ENCODE results near the gene SPAG9.
"Not testable (repeated sequence)": the region's sequence is repeated elsewhere in the genome, so short reads cannot be mapped to it uniquely, and the experiment has no call there.

The SPAG9 gene

GRCh38 chr17:51088287-51088686, 32.4 kb downstream of the SPAG9 start:
- no peak for DNase-seq (ENCODE audit: low spot score)

- no peak for DNase-seq (ENCODE audit: low spot score)
Observed at GRCh38 chr17:51087072-51087757, 33.5 kb downstream of the SPAG9 start.

DNA sequence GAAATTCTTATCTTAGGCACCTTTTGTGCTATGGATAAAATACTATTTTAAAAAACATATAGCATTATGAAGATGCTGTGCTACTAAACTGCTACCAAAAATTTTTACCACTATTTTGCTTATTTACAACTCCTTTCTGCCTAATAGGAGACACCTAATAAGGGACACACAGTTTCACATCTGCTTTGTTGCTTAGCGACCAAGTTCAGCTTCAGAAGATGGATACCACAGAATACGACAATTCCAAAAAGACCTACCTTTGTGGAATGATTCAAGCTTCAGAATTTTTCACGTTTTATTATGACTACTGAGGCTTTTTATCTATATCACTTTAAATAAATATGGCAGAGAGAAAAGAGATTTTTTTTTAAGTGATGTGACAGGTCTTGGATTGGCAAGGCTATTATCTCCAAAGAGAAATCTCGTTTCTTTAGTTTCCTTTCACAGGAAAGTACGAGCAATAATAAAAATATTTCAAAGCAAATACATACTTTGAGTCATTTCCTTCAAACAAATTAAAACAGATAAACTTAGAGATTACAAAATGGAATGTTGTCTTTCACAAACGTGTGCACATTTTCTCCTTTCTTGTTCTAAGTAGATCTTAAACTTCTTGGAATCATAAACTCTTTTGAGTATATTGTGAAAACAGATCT, 35.4 kb downstream of the SPAG9 start:
- no peak for DNase-seq (ENCODE audit: low spot score)

GRCh38 chr17:51083981-51084380, 36.7 kb downstream of the SPAG9 start:
- no peak for DNase-seq (ENCODE audit: low spot score)

- DNase-seq (ENCODE audit: low spot score), result not testable (repeated sequence)
Observed at GRCh38 chr17:51083364-51083763, 37.3 kb downstream of the SPAG9 start.

DNA sequence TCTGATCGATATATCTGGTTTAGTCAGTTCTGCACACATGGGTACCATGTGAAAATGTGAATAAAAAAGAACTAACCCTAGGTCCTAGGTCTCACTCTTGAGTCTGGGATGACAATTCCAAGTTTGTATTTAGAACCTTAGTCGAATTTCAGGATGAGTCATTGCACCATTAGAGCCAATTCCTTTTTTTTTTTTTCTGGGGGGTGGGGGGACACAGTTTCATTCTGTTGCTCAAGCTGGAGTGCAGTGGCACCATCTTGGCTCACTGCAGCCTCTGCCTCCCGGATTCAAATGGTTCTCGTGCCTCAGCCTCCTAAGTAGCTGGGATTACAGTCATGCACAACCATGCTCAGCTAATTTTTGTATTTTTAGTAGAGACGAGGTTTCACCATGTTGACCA, 41.6 kb downstream of the SPAG9 start:
- no peak for DNase-seq (ENCODE audit: low spot score)

DNA sequence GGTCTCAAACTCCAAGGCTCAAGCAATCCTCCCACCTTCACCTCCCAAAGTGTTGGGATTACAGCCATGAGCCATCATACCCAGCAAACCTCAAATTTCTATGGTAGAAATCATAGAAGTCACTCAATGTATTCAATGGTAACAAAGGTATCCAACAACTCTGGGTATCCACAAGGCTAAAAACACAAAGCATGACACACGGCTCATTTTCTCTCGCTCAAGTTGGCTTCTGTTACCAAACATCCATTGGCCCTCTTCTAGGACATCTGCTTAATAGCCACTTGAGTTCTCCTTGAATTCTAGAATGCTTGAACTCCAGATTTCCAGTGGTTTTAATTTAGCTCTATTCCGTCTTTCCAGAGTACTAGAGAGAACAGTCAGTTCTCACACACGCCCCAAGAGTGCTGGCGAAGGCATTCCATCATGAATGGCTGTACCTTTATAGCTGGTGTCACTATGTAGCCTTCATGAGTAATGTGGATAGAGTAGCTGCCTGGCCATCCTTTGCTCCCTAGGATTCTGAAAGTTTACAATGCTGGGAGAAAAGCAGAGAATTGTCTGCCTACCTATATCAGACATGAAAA, 42.6 kb downstream of the SPAG9 start:
- no peak for DNase-seq (ENCODE audit: low spot score)

DNA sequence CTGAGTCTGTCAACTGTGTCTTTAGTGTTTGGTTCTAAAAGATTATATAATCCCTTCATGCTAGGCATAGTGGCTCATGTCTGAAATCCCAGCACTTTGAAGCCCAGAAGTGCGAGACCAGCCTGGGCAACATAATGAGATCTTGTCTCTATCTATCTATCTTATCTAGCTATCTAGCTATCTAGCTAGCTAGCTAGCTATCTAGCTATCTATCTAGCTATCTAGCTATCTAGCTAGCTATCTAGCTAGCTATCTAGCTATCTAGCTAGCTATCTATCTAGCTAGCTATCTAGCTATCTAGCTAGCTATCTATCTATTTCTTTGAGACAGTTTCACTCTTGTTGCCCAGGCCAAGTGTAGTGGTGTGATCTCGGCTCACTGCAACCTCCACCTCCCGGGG, 43.8 kb downstream of the SPAG9 start:
- no peak for DNase-seq (ENCODE audit: low spot score)

DNA sequence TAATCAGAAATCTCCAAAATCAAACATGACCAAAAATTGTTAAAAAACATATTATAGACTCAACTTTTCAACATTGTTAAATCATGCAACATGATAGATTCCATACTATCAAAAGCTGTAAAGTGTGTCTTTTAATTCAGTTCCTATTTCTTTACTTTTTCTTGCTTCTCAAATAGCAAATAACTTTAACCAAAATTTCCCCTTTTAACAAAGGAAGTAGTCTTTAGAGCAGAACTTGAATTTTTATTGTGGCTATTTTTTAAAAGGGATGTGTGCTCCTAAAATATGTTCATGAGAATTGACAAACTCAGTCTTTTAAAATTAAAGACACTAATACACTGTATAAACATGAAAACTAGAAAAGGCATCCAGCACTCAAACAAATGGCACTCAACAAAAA, 49.1 kb downstream of the SPAG9 start:
- DNase-seq (ENCODE audit: low spot score), result no peak

DNA sequence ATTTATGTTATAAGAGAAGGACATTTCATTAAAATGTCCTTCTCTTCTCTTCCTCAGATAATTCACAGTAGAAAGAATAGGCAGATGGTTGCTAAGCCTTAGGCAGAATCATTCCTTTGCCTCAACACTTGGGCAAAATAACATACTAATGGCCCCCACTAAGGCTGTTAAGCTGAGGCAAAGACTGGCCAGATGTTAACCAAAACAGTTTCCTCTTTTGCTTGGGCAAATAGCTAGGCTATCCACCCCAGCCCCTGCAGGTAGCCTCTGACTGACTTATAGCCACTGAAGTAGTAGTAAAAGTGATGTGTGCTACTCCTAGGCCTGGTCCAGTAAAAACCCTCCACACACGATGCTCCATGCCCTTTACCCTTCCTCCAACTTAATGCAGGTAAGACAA, 55.2 kb downstream of the SPAG9 start:
- peak; percentile 13 for DNase-seq (ENCODE audit: low spot score)

- no peak for DNase-seq (ENCODE audit: low spot score)
Observed at GRCh38 chr17:51064061-51064735, 56.5 kb downstream of the SPAG9 start.

GRCh38 chr17:51060396-51060795, 60.3 kb downstream of the SPAG9 start:
- DNase-seq (ENCODE audit: low spot score), result no peak

DNA sequence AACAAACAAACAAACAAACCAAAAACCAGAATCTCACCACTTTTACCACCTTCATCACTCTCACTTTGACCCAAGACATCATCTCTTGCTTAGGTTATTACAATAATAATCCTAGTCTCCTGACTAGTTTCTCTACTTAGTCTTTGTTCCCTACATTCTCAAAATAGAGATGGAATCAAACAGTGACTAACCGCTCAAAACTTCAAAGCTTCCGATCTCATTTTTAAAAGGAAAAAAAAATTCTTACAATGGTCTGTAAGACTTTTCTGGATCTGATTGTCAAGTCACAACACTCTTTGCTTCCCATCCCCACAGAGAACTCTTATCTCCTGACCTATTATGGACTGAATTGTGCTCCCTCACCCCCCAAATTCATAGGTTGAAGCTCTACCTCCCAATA, 60.9 kb downstream of the SPAG9 start:
- DNase-seq (ENCODE audit: low spot score), result no peak

DNA sequence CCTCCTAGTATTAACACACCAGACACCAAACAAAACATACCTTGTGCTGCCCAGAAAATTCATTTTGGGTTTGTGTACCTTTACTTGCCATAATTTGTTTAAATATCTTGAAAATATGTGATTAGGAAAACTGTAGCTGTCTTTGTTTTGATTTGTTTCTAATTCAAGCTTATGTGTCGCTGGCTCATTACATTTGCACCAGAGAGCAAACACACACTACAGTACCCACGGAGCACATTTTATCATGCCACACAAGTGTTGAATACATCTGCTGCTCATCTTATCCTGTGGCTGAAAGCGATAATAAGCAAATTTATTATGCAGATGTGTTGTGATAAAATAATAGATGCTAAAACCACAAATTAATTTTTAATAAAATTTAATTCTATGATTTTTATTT, 63.1 kb downstream of the SPAG9 start:
- no peak for DNase-seq (ENCODE audit: low spot score)

DNA sequence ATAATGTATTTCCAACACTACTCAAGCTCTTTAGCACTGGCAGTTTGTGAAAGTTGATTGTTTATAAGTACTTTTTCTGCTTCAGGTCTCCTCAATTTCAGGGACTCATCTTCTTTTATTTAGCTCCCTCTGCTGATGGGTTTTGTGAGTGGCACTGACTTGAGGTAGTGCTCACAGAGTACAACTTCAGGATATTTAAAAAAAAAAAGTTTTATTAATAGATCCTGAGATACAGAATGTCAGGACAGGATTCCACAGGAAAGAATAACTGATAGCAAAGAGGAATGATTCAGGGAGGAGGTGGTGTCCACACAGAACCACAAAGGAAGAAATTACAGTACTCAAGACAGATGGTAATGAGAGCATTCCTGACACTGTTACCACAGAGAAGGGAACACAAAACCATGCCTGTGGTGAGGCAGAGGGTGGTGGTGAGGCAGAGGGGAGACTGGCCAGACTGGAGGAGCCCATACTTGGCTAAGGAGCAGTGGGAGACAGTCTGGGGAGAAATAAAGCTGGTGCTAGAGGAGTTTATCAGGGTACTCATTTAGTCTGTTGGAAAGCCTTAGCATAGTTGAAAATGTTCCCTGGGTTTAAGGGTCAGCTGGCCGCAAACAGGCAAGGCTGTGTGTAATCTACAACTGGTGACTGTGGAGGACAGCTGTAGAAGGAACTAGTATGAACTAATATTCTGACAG, 63.7 kb downstream of the SPAG9 start:
- DNase-seq (ENCODE audit: low spot score), result peak; percentile 82

DNA sequence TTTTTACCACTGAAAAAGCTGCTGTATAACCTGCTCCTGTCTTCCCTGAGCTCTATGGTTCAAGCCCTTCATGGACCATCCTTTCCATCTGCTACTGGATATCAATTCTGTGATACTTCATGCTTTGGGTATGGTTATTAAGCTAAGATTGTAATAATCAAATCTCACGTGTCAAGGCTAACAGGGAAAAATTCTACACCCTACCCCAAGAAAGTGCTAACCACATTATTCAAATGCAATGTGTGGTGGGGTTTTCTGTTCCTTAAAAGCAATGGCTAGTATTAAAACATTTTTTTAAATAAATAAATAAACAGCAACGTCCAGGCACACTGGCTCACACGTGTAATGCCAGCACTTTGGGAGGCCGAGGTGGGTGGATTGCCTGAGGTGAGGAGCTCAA, 65.9 kb downstream of the SPAG9 start:
- DNase-seq (ENCODE audit: low spot score), result no peak

DNA sequence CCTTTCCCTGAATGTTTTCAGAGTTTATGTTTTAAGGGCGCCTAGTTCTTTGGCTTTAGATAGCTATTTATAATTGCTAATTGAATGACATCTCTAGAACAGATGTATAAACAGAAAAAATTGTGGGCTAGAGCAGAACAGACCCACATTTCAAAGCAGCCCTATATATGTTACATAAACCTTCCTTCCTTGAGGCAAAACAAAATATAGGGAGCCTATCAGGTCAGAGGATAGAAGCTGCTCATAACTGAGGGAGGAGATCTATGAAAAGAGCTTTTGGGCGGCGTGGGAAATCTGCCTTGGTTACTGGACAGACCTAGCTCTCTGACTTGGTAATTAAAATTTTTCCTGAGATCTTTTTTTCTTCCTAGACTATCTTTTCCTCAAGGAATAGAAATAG, 68.4 kb downstream of the SPAG9 start:
- DNase-seq (ENCODE audit: low spot score), result no peak

DNA sequence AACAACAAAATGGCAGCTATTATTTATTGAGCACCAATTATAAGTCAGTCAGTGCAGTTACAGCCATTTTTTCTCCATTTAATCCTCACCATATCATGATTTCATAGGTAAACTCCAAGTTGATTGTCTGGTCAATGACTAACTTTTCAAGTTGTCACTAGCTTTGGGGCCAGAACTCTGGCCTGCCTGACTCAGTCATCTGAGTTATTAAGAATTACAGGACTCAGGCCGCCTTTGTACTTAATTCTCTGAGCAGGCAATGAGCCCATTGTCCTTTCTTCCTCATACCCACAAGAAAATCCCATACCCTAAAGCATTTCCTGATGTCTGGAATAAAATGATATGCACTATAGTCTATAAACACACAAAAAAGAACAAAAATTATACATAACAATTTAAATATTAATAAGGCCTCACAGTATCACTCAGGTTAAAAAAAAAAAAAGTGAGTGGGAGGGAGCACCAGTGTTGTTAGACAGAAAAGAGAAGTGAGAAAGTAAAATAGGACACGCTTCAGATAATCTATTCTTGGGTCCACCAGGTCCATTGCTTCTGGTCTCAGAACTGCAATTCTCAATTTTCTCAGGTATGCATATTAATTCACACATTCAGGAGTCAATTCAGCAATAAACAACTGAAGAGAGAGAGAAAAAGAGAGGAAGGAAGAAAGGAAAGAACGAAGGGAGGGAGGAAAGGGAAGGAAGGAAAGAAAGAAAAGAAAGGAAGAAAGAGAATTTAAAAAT, 70.2 kb downstream of the SPAG9 start:
- DNase-seq (ENCODE audit: low spot score), result peak; percentile 67

DNA sequence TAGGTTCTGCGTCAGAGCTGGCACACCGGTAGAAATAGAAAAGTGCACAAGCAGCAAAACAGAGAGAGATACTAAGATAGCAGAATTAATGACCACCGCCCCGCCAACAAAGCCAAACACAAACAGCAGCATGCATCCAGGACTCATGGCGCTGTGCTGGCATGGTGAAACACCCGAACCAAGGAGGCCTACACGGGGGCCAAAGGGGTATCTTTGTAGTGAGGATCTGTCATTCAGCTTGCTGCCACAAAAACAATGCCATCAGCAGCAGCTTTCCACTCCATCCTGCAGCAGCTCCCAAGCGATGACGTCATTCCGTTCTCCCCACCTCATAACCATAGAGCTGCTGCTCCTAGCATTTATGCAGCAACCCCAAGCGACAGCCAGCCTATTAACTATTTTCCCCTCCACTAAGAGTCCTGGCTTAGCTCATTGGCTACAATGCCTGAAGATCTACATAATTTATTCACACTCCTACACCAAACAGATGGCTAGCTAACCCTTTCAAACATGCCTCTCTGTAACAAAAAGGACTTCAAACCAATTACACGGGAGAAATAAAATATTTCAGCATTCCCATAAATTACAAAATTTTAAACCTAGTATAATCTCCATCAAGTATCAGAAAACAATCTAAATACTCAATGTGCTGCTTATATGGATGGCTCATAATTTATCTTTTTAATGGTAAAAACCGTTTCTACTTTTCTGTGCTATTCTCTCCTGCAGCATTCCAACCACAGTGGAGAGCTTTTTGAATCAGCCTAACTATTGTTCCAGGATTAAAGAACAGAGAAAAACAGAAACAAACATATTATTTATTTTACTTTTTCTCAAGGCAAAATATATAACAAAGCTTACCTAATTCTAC, 73.9 kb downstream of the SPAG9 start:
- peak; percentile 32 for DNase-seq (ENCODE audit: low spot score)

DNA sequence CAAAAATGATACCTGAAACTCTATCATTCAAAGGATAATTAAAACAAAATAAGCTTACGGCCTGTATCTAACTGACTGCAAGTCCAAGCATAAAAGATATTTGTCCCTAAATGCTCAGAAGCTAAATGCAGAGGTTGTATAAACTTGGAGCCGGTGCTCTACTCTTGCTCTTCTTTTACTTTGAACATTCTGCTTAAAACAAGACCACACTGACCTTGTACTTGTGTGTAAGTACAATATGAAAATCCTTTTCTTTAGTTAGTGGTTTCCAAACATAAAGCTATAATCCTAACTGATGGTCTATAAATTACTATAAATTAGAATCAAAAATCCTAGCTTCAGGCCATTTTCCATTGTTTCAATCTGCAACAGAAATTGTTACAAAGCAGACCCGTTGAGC, 74.6 kb downstream of the SPAG9 start:
- no peak for DNase-seq (ENCODE audit: low spot score)

DNA sequence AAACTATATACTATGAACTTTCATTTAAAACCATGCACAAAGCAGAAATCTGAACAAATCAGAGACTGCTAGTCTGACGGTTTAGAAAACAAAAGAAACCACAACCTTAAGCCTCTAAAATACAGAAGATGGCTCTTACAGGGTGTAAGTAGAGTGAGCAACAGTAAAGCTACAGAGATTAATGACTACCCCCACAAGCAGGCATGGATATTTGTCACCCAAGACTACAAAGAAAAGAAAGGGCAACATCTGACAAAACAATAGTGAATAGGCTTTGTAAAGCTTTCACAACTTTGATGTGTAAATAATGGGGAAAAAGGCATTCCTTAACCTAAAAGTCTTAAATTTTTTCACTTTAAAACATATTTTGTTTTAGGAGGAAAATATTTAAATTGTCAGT, 75.0 kb downstream of the SPAG9 start:
- DNase-seq (ENCODE audit: low spot score), result no peak
